WTC11 (cell line): Measurements from ENCODE around the gene PDE8B. TPM values are rescaled to one million over a fixed set of nuclear protein-coding genes. Genes with fewer than 3 reads are reported as not detected.

ENCODE experiments used
- ATAC-seq: fragments of 200-7000 bp; cut with Tn5 transposase; 2 replicates; pipeline ENCODE4 v1.10.0; 2021; ENCODE audit warnings: mild to moderate bottlenecking, moderate library complexity
- CTCF ChIA-PET: fragments of 300-600 bp; sonication (Branson Sonifier 250); formaldehyde crosslinking; loops from one replicate; lab custom pipeline; 2021; ENCODE audit warnings: antibody characterized with exemption; lab: Charles Lee
- POLR2A ChIA-PET: fragments of 350-600 bp; sonication (Branson Sonifier 250); formaldehyde crosslinking; loops from one replicate; lab custom pipeline; 2021; ENCODE audit warnings: antibody characterized with exemption; lab: Charles Lee
- DNase-seq: peaks from one replicate; pipeline ENCODE4 v3.0.0; 2021; ENCODE audit warnings: low spot score
- H3K27ac Mint-ChIP-seq: 2 replicates; pipeline ENCODE4 v1.8.0; 2021; ENCODE audit warnings: mixed read lengths
- H3K27me3 Mint-ChIP-seq: 2 replicates; pipeline ENCODE4 v1.8.0; 2021; ENCODE audit warnings: low read depth, mild to moderate bottlenecking, moderate library complexity, mixed read lengths
- H3K36me3 Mint-ChIP-seq: 2 replicates; pipeline ENCODE4 v1.8.0; 2021; ENCODE audit warnings: mixed read lengths
- H3K4me1 Mint-ChIP-seq: 2 replicates; pipeline ENCODE4 v1.8.0; 2022; ENCODE audit warnings: mixed read lengths
- H3K4me3 Mint-ChIP-seq: 2 replicates; pipeline ENCODE4 v1.8.0; 2021; ENCODE audit warnings: mild to moderate bottlenecking, moderate library complexity, mixed read lengths
- H3K9me3 Mint-ChIP-seq: 2 replicates; pipeline ENCODE4 v1.8.0; 2021; ENCODE audit warnings: mixed read lengths
- GABPB1 ChIP-seq: sonication (generic); formaldehyde crosslinking; IDR thresholded peaks from 2 replicates; pipeline ENCODE4 v1.8.1; 2023; ENCODE audit warnings: mild to moderate bottlenecking, missing genetic modification reagents
- GTF2I ChIP-seq: fragments of 250-450 bp; sonication (Bioruptor Pico); conservative IDR thresholded peaks from 2 replicates; pipeline ENCODE4 v1.4.0; 2021; ENCODE audit warnings: mild to moderate bottlenecking
- MYBL2 ChIP-seq: sonication (generic); formaldehyde crosslinking; IDR thresholded peaks from 2 replicates; pipeline ENCODE4 v1.8.1; 2023; ENCODE audit warnings: mild to moderate bottlenecking, moderate library complexity, missing genetic modification reagents
- NFE2L1 ChIP-seq: sonication (generic); formaldehyde crosslinking; IDR thresholded peaks from 2 replicates; pipeline ENCODE4 v1.8.1; 2023; ENCODE audit warnings: missing genetic modification reagents
- RORB ChIP-seq: fragments of 250-450 bp; sonication (Bioruptor Pico); IDR thresholded peaks from 2 replicates; pipeline ENCODE4 v1.9.0; 2021; ENCODE audit warnings: mild to moderate bottlenecking
- TEAD4 ChIP-seq: sonication (generic); formaldehyde crosslinking; IDR thresholded peaks from 2 replicates; pipeline ENCODE4 v1.8.0; 2022; ENCODE audit warnings: mild to moderate bottlenecking, missing genetic modification reagents
- total RNA-seq: library from RNA; stranded (reverse); gene quantifications from 3 replicates; pipeline ENCODE4 v1.2.3, GENCODE V29; 2021
- TF ChIP-seq, protein P1 (sequence below): sonication (generic); formaldehyde crosslinking; IDR thresholded peaks from 2 replicates; pipeline ENCODE4 v1.8.1; 2023; ENCODE audit warnings: mild to moderate bottlenecking, missing genetic modification reagents
- TF ChIP-seq, protein P2 (sequence below): sonication (generic); formaldehyde crosslinking; IDR thresholded peaks from 2 replicates; pipeline ENCODE4 v1.8.1; 2022; ENCODE audit warnings: mild to moderate bottlenecking, moderate library complexity, missing genetic modification reagents
- TF ChIP-seq, protein P3 (sequence below): sonication (generic); formaldehyde crosslinking; IDR thresholded peaks from 2 replicates; pipeline ENCODE4 v1.8.0; 2022; ENCODE audit warnings: missing genetic modification reagents
- TF ChIP-seq, protein P4 (sequence below): fragments of 250-450 bp; sonication (Bioruptor Pico); IDR thresholded peaks from 2 replicates; pipeline ENCODE4 v1.9.0; 2021; ENCODE audit warnings: mild to moderate bottlenecking
- TF ChIP-seq, protein P5 (sequence below): fragments of 250-450 bp; sonication (Bioruptor Pico); conservative IDR thresholded peaks from 2 replicates; pipeline ENCODE4 v1.9.0; 2021; ENCODE audit warnings: mild to moderate bottlenecking
- TF ChIP-seq, protein P6 (sequence below): sonication (generic); formaldehyde crosslinking; IDR thresholded peaks from 2 replicates; pipeline ENCODE4 v1.8.0; 2022; ENCODE audit warnings: mild to moderate bottlenecking, missing genetic modification reagents
- TF ChIP-seq, protein P7 (sequence below): sonication (generic); formaldehyde crosslinking; IDR thresholded peaks from 2 replicates; pipeline ENCODE4 v1.8.1; 2022; ENCODE audit warnings: low read depth, missing genetic modification reagents, borderline replicate concordance
- TF ChIP-seq, protein P8 (sequence below): sonication (generic); formaldehyde crosslinking; conservative IDR thresholded peaks from 2 replicates; pipeline ENCODE4 v1.8.1; 2022; ENCODE audit warnings: mild to moderate bottlenecking, missing genetic modification reagents
- TF ChIP-seq, protein P9 (sequence below): sonication (generic); formaldehyde crosslinking; IDR thresholded peaks from 2 replicates; pipeline ENCODE4 v1.8.0; 2023; ENCODE audit warnings: missing genetic modification reagents, mild to moderate bottlenecking, borderline replicate concordance

The PDE8B gene
- total RNA-seq, 1 experiment from 2014 or later = 0.31 TPM

DNA sequence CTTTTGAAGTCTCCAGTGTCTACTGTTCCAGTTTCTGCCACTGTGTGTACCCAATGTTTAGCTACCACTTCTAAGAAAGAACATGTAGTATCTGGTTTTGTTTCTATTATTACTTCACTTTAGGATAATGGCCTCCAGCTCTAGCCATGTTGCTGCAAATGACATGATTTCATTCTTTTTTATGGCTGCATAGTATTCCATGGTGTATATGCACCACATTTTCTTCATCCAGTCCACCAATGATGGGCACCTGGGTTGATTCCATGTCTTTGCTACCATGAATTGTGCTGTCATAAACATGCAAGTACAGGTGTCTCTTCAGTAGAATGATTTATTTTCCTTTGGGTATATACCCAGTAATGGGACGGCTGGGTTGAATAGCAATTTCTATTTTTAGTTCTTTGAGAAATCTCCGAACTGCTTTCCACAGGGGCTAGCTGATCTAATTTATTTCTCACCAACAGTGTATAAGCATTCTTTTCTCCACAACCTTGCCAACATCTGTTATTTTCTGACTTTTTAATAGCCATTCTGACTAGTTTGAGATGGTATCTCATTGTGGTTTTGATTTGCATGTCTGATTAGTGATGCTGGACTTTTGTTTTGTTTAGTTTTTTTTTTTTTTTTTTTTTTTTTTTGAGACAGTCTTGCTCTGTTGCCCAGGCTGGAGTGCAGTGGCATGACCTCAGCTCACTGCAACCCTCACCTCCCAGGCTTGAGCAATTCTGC lies 212.7 kb downstream of the PDE8B start:
- POLR2A ChIA-PET = interaction anchor here (0.7 kb wide), 1 partner anchor 208 kb away, joined by 5 read pairs; no protein-coding TSS in a partner anchor
- Mint-ChIP-seq H3K27ac (no peak overlapping the region), H3K9me3 (peaks cover 9% of the 10 kb centered on the region; the same call in 1 of the 2 replicates), H3K4me1 (0 out of 2 replicates have a peak, but pooled peaks cover 9% of the 10 kb centered on the region), H3K4me3 (no peak overlapping the region), H3K36me3 (no peaks in the 10 kb centered on the region), H3K27me3 (no peaks in the 10 kb centered on the region)
- no peak for TF ChIP-seq GABPB1
- TF ChIP-seq, protein P1, sequence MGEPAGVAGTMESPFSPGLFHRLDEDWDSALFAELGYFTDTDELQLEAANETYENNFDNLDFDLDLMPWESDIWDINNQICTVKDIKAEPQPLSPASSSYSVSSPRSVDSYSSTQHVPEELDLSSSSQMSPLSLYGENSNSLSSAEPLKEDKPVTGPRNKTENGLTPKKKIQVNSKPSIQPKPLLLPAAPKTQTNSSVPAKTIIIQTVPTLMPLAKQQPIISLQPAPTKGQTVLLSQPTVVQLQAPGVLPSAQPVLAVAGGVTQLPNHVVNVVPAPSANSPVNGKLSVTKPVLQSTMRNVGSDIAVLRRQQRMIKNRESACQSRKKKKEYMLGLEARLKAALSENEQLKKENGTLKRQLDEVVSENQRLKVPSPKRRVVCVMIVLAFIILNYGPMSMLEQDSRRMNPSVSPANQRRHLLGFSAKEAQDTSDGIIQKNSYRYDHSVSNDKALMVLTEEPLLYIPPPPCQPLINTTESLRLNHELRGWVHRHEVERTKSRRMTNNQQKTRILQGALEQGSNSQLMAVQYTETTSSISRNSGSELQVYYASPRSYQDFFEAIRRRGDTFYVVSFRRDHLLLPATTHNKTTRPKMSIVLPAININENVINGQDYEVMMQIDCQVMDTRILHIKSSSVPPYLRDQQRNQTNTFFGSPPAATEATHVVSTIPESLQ = no peak
- TF ChIP-seq, protein P2, sequence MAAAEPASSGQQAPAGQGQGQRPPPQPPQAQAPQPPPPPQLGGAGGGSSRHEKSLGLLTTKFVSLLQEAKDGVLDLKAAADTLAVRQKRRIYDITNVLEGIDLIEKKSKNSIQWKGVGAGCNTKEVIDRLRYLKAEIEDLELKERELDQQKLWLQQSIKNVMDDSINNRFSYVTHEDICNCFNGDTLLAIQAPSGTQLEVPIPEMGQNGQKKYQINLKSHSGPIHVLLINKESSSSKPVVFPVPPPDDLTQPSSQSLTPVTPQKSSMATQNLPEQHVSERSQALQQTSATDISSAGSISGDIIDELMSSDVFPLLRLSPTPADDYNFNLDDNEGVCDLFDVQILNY = no peak
- TF ChIP-seq, protein P3, sequence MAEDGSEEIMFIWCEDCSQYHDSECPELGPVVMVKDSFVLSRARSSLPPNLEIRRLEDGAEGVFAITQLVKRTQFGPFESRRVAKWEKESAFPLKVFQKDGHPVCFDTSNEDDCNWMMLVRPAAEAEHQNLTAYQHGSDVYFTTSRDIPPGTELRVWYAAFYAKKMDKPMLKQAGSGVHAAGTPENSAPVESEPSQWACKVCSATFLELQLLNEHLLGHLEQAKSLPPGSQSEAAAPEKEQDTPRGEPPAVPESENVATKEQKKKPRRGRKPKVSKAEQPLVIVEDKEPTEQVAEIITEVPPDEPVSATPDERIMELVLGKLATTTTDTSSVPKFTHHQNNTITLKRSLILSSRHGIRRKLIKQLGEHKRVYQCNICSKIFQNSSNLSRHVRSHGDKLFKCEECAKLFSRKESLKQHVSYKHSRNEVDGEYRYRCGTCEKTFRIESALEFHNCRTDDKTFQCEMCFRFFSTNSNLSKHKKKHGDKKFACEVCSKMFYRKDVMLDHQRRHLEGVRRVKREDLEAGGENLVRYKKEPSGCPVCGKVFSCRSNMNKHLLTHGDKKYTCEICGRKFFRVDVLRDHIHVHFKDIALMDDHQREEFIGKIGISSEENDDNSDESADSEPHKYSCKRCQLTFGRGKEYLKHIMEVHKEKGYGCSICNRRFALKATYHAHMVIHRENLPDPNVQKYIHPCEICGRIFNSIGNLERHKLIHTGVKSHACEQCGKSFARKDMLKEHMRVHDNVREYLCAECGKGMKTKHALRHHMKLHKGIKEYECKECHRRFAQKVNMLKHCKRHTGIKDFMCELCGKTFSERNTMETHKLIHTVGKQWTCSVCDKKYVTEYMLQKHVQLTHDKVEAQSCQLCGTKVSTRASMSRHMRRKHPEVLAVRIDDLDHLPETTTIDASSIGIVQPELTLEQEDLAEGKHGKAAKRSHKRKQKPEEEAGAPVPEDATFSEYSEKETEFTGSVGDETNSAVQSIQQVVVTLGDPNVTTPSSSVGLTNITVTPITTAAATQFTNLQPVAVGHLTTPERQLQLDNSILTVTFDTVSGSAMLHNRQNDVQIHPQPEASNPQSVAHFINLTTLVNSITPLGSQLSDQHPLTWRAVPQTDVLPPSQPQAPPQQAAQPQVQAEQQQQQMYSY (CRISPR knock-in tag) = no peak
- peak; percentile 45; the same call in 1 of the 2 replicates for TF ChIP-seq GTF2I (CRISPR knock-in tag)
- no peak for DNase-seq
- ATAC-seq = no peak
- CTCF ChIA-PET = no interaction called here

DNA sequence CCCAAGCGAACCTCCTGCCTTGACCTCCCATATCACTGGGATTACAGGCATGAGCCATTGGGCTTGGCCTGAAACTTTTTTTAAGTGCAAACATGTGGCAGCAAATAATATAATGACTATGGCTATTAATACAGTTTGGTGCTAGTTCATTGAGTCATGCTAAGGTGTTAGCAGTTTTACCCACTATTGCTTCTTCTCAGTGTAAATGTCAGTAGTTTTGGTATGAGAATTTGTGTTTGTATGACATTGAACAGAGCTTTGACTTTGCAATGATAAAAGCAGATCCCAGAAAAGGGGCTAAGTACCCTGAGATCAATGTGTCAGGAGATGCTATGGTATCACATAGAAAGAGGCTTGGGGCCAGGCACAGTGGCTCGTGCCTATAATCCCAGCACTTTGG lies 214.4 kb downstream of the PDE8B start:
- Mint-ChIP-seq H3K27me3 (no peaks in the 10 kb centered on the region), H3K4me1 (0 out of 2 replicates have a peak, but pooled peaks cover 3% of the 10 kb centered on the region), H3K4me3 (no peak overlapping the region), H3K9me3 (peaks cover 9% of the 10 kb centered on the region; the same call in 1 of the 2 replicates), H3K36me3 (no peaks in the 10 kb centered on the region), H3K27ac (no peak overlapping the region)
- ChIA-PET CTCF (no interaction called here), POLR2A (no interaction called here)
- ATAC-seq (no peak), DNase-seq (no peak)
- TF ChIP-seq, protein P4, sequence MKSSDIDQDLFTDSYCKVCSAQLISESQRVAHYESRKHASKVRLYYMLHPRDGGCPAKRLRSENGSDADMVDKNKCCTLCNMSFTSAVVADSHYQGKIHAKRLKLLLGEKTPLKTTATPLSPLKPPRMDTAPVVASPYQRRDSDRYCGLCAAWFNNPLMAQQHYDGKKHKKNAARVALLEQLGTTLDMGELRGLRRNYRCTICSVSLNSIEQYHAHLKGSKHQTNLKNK (CRISPR knock-in tag) = no peak
- no peak for TF ChIP-seq MYBL2
- TF ChIP-seq, protein P5, sequence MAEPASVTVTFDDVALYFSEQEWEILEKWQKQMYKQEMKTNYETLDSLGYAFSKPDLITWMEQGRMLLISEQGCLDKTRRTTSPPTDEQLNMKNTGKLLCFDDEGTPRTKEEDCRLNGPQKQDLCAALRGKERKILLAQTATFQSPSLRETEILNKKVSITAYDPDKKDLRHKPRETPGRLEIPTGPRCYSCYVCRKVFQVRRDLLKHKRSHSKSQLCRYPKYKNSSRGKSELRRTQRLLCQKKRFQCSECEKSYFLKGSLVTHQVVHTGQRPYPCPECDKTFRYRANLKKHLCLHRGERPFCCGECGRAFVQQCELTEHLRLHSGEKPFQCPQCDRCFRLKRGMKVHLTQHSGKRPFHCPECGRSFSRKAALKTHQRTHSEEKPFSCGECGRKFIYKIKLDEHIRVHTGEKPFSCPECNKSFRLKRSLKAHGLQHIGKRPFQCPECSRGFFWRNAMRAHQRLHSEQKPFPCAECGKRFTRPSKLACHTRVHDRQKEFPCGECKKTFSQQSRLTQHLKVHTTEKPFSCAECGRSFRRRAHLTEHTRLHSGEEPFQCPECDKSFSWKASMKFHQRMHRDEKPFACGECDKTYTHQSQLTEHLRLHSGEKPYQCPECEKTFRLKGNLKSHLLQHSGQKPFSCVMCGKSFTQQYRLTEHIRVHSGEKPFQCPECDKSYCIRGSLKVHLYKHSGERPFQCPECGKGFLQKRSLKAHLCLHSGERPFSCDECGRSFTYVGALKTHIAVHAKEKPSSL (CRISPR knock-in tag) = no peak
- TF ChIP-seq, protein P6, sequence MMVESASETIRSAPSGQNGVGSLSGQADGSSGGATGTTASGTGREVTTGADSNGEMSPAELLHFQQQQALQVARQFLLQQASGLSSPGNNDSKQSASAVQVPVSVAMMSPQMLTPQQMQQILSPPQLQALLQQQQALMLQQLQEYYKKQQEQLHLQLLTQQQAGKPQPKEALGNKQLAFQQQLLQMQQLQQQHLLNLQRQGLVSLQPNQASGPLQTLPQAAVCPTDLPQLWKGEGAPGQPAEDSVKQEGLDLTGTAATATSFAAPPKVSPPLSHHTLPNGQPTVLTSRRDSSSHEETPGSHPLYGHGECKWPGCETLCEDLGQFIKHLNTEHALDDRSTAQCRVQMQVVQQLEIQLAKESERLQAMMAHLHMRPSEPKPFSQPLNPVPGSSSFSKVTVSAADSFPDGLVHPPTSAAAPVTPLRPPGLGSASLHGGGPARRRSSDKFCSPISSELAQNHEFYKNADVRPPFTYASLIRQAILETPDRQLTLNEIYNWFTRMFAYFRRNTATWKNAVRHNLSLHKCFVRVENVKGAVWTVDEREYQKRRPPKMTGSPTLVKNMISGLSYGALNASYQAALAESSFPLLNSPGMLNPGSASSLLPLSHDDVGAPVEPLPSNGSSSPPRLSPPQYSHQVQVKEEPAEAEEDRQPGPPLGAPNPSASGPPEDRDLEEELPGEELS = no peak
- TF ChIP-seq, protein P7, sequence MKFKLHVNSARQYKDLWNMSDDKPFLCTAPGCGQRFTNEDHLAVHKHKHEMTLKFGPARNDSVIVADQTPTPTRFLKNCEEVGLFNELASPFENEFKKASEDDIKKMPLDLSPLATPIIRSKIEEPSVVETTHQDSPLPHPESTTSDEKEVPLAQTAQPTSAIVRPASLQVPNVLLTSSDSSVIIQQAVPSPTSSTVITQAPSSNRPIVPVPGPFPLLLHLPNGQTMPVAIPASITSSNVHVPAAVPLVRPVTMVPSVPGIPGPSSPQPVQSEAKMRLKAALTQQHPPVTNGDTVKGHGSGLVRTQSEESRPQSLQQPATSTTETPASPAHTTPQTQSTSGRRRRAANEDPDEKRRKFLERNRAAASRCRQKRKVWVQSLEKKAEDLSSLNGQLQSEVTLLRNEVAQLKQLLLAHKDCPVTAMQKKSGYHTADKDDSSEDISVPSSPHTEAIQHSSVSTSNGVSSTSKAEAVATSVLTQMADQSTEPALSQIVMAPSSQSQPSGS = no peak
- TF ChIP-seq, protein P8, sequence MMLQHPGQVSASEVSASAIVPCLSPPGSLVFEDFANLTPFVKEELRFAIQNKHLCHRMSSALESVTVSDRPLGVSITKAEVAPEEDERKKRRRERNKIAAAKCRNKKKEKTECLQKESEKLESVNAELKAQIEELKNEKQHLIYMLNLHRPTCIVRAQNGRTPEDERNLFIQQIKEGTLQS (CRISPR knock-in tag) = no peak
- TF ChIP-seq GTF2I (CRISPR knock-in tag) = no peak
- TF ChIP-seq TEAD4 = no peak
- TF ChIP-seq, protein P9, sequence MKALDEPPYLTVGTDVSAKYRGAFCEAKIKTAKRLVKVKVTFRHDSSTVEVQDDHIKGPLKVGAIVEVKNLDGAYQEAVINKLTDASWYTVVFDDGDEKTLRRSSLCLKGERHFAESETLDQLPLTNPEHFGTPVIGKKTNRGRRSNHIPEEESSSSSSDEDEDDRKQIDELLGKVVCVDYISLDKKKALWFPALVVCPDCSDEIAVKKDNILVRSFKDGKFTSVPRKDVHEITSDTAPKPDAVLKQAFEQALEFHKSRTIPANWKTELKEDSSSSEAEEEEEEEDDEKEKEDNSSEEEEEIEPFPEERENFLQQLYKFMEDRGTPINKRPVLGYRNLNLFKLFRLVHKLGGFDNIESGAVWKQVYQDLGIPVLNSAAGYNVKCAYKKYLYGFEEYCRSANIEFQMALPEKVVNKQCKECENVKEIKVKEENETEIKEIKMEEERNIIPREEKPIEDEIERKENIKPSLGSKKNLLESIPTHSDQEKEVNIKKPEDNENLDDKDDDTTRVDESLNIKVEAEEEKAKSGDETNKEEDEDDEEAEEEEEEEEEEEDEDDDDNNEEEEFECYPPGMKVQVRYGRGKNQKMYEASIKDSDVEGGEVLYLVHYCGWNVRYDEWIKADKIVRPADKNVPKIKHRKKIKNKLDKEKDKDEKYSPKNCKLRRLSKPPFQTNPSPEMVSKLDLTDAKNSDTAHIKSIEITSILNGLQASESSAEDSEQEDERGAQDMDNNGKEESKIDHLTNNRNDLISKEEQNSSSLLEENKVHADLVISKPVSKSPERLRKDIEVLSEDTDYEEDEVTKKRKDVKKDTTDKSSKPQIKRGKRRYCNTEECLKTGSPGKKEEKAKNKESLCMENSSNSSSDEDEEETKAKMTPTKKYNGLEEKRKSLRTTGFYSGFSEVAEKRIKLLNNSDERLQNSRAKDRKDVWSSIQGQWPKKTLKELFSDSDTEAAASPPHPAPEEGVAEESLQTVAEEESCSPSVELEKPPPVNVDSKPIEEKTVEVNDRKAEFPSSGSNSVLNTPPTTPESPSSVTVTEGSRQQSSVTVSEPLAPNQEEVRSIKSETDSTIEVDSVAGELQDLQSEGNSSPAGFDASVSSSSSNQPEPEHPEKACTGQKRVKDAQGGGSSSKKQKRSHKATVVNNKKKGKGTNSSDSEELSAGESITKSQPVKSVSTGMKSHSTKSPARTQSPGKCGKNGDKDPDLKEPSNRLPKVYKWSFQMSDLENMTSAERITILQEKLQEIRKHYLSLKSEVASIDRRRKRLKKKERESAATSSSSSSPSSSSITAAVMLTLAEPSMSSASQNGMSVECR (CRISPR knock-in tag) = no peak
- TF ChIP-seq GABPB1 = no peak
- no peak for TF ChIP-seq NFE2L1
- TF ChIP-seq RORB (CRISPR knock-in tag) = no peak
